Fibroblast of skin of left quadriceps (primary cell): ENCODE results near the gene MLX.

Source experiments
- DNase-seq, 2 experiments: peaks; one replicate each; pipeline ENCODE4 v3.0.0-alpha.2; 2013; ENCODE audit warnings: low read depth in 2 of 2

MLX gene

GRCh38 chr17:42566883-42567573 lies at the start of gene MLX:
TSS of gene MLX (plus strand) at chr17:42567100. CDS start at chr17:42567125, 25 bp downstream.
- peak; percentile 77 to 79 for DNase-seq

GRCh38 chr17:42517516-42517915 lies 49.4 kb upstream of the MLX start:
- DNase-seq = peak; percentile 84 to 87

GRCh38 chr17:42518046-42518754 lies 48.7 kb upstream of the MLX start:
- peak; percentile 97 for DNase-seq

- DNase-seq = no peak
Observed at GRCh38 chr17:42518755-42519545, 48.0 kb upstream of the MLX start.

- DNase-seq = peak; percentile 100
Observed at GRCh38 chr17:42519546-42520491, 47.1 kb upstream of the MLX start.

GRCh38 chr17:42520540-42520951 lies 46.4 kb upstream of the MLX start:
- no peak for DNase-seq

- no peak for DNase-seq
Observed at GRCh38 chr17:42521036-42521435, 45.9 kb upstream of the MLX start.

- no peak for DNase-seq
Observed at GRCh38 chr17:42521666-42522262, 45.1 kb upstream of the MLX start.

- no peak for DNase-seq
Observed at GRCh38 chr17:42522263-42522790, 44.6 kb upstream of the MLX start.

GRCh38 chr17:42522798-42523278 lies 44.1 kb upstream of the MLX start:
- DNase-seq = no peak

- DNase-seq = peak; percentile 83 to 84
Observed at GRCh38 chr17:42525221-42525620, 41.7 kb upstream of the MLX start.

GRCh38 chr17:42526031-42526444 lies 40.9 kb upstream of the MLX start:
- no peak for DNase-seq

GRCh38 chr17:42527932-42528331 lies 39.0 kb upstream of the MLX start:
- DNase-seq = no peak

- DNase-seq = no peak
Observed at GRCh38 chr17:42529061-42529460, 37.8 kb upstream of the MLX start.

GRCh38 chr17:42530952-42531454 lies 35.9 kb upstream of the MLX start:
- no peak for DNase-seq

GRCh38 chr17:42531455-42532354 lies 35.2 kb upstream of the MLX start:
- DNase-seq = no peak

GRCh38 chr17:42535155-42536047 lies 31.5 kb upstream of the MLX start:
- DNase-seq = no peak

- DNase-seq = peak; percentile 57 to 70
Observed at GRCh38 chr17:42536048-42536371, 30.9 kb upstream of the MLX start, which contains the start of gene NAGLU. TSS of gene NAGLU (plus strand) at chr17:42536241. CDS start at chr17:42536273, 32 bp downstream.
